SK-N-SH treated with all-trans-retinoic acid at 6 μM for 48 hours (cell line): ENCODE data around the gene FARP1.

ENCODE experiments used
- ESRRG ChIP-seq: fragments of 250-450 bp; sonication (Bioruptor Pico); IDR thresholded peaks from 2 replicates; pipeline ENCODE4 v1.6.1; 2021; ENCODE audit warnings: mild to moderate bottlenecking
- ISL1 ChIP-seq: fragments of 250-450 bp; sonication (Bioruptor Pico); IDR thresholded peaks from 2 replicates; pipeline ENCODE4 v2.1.2; 2022; ENCODE audit warnings: mild to moderate bottlenecking, moderate library complexity
- PATZ1 ChIP-seq: fragments of 250-450 bp; sonication (Bioruptor Pico); IDR thresholded peaks from 2 replicates; pipeline ENCODE4 v1.8.0; 2020; ENCODE audit warnings: mild to moderate bottlenecking, moderate library complexity, borderline replicate concordance
- ZFP3 ChIP-seq: fragments of 250-450 bp; sonication (Bioruptor Pico); IDR thresholded peaks from 2 replicates; pipeline ENCODE4 v1.5.0; 2020; ENCODE audit warnings: mild to moderate bottlenecking, moderate library complexity

- TF ChIP-seq ZFP3 (CRISPR knock-in tag) (no peak), ESRRG (CRISPR knock-in tag) (no peak), PATZ1 (no peak), ISL1 (CRISPR knock-in tag) (no peak)
These were observed 264.7 kb downstream of the FARP1 start for GRCh38 chr13:98407575-98407974.
